Measurements from ENCODE around the gene SERPINA6.

GRCh38 chr14:94366146-94366915 is 43.2 kb upstream of the SERPINA6 start, which contains the start of gene SERPINA2:
- TF ChIP-seq CTCF (IDR thresholded peaks at IDR 0.05) (no peak), POLR2A (IDR thresholded peaks at IDR 0.05) (no peak)

Measured in thyroid gland (tissue), 4 donors.